Heart left ventricle (tissue), 13 donors: ENCODE results near the gene CPXM2.

Experiments used
- POLR2A ChIP-seq, 2 donors: fragments of 450-650 bp; IDR thresholded peaks; one replicate each; pipeline ENCODE4 v1.6.1; 2017; ENCODE audit warnings: antibody characterized with exemption in 2 of 2, mild to moderate bottlenecking in 2 of 2, moderate library complexity in 2 of 2
- TF ChIP-seq, protein P1 (sequence below), 12 donors: fragments of 200-600 bp; sonication (generic) in 4 of 12; IDR thresholded peaks; one replicate each; pipeline versions ENCODE4 v1.5.0 to v1.8.0; 2018 to 2022; ENCODE audit warnings: antibody characterized with exemption in 12 of 12, mild to moderate bottlenecking in 5 of 12
- donor health status: ischemic (EF 13 %, LVEDD 7.1; RV severe dilation, severe dysfunction).
- donor health status: DM: no; HTN: yes; CAD: no.
- donor health status: DM: no; HTN: no; CAD: no.
- donor health status: ischemic (EF 25% LVEDD 6.9; RV normal size, moderate dysfunction).
- donor health status: ischemic (EF 25% LVEDD 5.7; RV mildly dilated, moderate dysfunction).
- donor health status: ischemic (EF 35%, LVEDD 5.7; RV mildly dilated, moderate dysfunction).
- donor health status: nonischemic (EF 11% LVEDD 7.7; RV severe dilation, severe dysfunction).
- donor health status: DM: yes; HTN: yes; CAD: no.
- donor health status: PGD.
- donor health status: ischemic (EF 29% LVEDD 5.4; RV normal size, mild dysfunction).
- donor health status: nonischemic (EF 23%, LVEDD 6.1; RV moderate dilation, normal function).

DNA sequence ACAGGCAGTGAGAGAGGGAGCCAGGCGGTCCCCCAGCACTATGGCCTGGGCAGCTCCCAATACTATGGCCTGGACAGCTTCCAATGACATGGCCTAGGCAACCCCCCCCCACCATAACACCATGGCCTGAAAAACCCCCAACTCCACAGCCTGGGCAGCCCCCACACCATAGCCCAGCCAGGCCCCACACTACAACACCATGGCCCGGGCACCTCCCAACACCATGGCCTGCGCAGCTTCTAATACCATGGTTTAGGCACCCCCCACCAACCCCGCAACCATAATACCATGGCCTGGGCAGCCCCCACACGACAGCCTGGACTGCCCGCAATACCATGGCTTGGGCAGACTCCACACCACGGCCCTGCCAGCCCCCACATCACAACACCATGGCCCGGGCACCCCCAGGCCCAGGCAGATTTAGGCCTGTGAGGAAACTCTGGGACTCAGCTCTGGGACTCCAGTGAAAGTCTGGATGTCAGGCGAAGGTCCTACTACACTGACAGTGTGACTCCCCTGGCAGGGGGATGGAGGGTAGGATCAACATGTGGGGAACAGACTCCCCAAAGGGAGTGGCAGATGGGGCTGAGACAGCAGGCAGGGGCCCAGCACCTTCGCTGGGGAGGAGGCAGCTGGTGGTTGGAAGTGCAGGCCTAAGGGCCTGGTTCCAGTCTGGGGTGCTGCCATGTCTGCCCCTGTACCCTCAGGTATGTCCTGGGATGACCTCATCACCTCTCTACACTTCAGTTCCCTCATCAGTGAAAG lies 8.7 kb downstream of the CPXM2 start:
- TF ChIP-seq POLR2A (IDR thresholded peaks at IDR 0.05) = no peak
- TF ChIP-seq, protein P1, sequence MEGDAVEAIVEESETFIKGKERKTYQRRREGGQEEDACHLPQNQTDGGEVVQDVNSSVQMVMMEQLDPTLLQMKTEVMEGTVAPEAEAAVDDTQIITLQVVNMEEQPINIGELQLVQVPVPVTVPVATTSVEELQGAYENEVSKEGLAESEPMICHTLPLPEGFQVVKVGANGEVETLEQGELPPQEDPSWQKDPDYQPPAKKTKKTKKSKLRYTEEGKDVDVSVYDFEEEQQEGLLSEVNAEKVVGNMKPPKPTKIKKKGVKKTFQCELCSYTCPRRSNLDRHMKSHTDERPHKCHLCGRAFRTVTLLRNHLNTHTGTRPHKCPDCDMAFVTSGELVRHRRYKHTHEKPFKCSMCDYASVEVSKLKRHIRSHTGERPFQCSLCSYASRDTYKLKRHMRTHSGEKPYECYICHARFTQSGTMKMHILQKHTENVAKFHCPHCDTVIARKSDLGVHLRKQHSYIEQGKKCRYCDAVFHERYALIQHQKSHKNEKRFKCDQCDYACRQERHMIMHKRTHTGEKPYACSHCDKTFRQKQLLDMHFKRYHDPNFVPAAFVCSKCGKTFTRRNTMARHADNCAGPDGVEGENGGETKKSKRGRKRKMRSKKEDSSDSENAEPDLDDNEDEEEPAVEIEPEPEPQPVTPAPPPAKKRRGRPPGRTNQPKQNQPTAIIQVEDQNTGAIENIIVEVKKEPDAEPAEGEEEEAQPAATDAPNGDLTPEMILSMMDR (IDR thresholded peaks at IDR 0.05) = no peak
